WTC11 (cell line): ENCODE data around the gene XRN1. TPM values are rescaled to one million over a fixed set of nuclear protein-coding genes. Genes with fewer than 3 reads are reported as not detected.
"Not testable (repeated sequence)": the region's sequence is repeated elsewhere in the genome, so short reads cannot be mapped to it uniquely, and the experiment has no call there.

ENCODE experiments used
- ATAC-seq: fragments of 200-7000 bp; cut with Tn5 transposase; 2 replicates; pipeline ENCODE4 v1.10.0; 2021; ENCODE audit warnings: mild to moderate bottlenecking, moderate library complexity
- CTCF ChIA-PET: fragments of 300-600 bp; sonication (Branson Sonifier 250); formaldehyde crosslinking; loops from one replicate; lab custom pipeline; 2021; ENCODE audit warnings: antibody characterized with exemption; lab: Charles Lee
- POLR2A ChIA-PET: fragments of 350-600 bp; sonication (Branson Sonifier 250); formaldehyde crosslinking; loops from one replicate; lab custom pipeline; 2021; ENCODE audit warnings: antibody characterized with exemption; lab: Charles Lee
- DNase-seq: peaks from one replicate; pipeline ENCODE4 v3.0.0; 2021; ENCODE audit warnings: low spot score
- H3K27ac Mint-ChIP-seq: 2 replicates; pipeline ENCODE4 v1.8.0; 2021; ENCODE audit warnings: mixed read lengths
- H3K27me3 Mint-ChIP-seq: 2 replicates; pipeline ENCODE4 v1.8.0; 2021; ENCODE audit warnings: low read depth, mild to moderate bottlenecking, moderate library complexity, mixed read lengths
- H3K36me3 Mint-ChIP-seq: 2 replicates; pipeline ENCODE4 v1.8.0; 2021; ENCODE audit warnings: mixed read lengths
- H3K4me1 Mint-ChIP-seq: 2 replicates; pipeline ENCODE4 v1.8.0; 2022; ENCODE audit warnings: mixed read lengths
- H3K4me3 Mint-ChIP-seq: 2 replicates; pipeline ENCODE4 v1.8.0; 2021; ENCODE audit warnings: mild to moderate bottlenecking, moderate library complexity, mixed read lengths
- H3K9me3 Mint-ChIP-seq: 2 replicates; pipeline ENCODE4 v1.8.0; 2021; ENCODE audit warnings: mixed read lengths
- ESRRA ChIP-seq: sonication (generic); formaldehyde crosslinking; IDR thresholded peaks from 2 replicates; pipeline ENCODE4 v1.8.1; 2022; ENCODE audit warnings: mild to moderate bottlenecking, missing genetic modification reagents, borderline replicate concordance
- GABPB1 ChIP-seq: sonication (generic); formaldehyde crosslinking; IDR thresholded peaks from 2 replicates; pipeline ENCODE4 v1.8.1; 2023; ENCODE audit warnings: mild to moderate bottlenecking, missing genetic modification reagents
- GRHL2 ChIP-seq: fragments of 250-450 bp; sonication (Bioruptor Pico); IDR thresholded peaks from 2 replicates; pipeline ENCODE4 v1.8.0; 2022; ENCODE audit warnings: mild to moderate bottlenecking, moderate library complexity; ENCODE audit not compliant: insufficient replicate concordance, severe bottlenecking
- HMGA2 ChIP-seq: fragments of 250-450 bp; sonication (Bioruptor Pico); IDR thresholded peaks from 2 replicates; pipeline ENCODE4 v1.4.0; 2021; ENCODE audit warnings: mild to moderate bottlenecking, moderate library complexity
- JAZF1 ChIP-seq: fragments of 250-450 bp; sonication (Bioruptor Pico); IDR thresholded peaks from 2 replicates; pipeline ENCODE4 v1.9.0; 2021; ENCODE audit warnings: moderate library complexity, mild to moderate bottlenecking, inconsistent platforms
- MYBL2 ChIP-seq: sonication (generic); formaldehyde crosslinking; IDR thresholded peaks from 2 replicates; pipeline ENCODE4 v1.8.1; 2023; ENCODE audit warnings: mild to moderate bottlenecking, moderate library complexity, missing genetic modification reagents
- NFYB ChIP-seq: sonication (generic); formaldehyde crosslinking; conservative IDR thresholded peaks from 2 replicates; pipeline ENCODE4 v1.8.0; 2022; ENCODE audit warnings: low read depth, missing genetic modification reagents
- TP53 ChIP-seq: sonication (generic); formaldehyde crosslinking; IDR thresholded peaks from 2 replicates; pipeline ENCODE4 v1.8.1; 2023; ENCODE audit warnings: mild to moderate bottlenecking, missing genetic modification reagents
- ZNF232 ChIP-seq: sonication (generic); formaldehyde crosslinking; IDR thresholded peaks from 2 replicates; pipeline ENCODE4 v1.8.0; 2022; ENCODE audit warnings: mild to moderate bottlenecking, missing genetic modification reagents
- total RNA-seq: library from RNA; stranded (reverse); gene quantifications from 3 replicates; pipeline ENCODE4 v1.2.3, GENCODE V29; 2021
- TF ChIP-seq, protein P1 (sequence below): sonication (generic); formaldehyde crosslinking; IDR thresholded peaks from 2 replicates; pipeline ENCODE4 v1.8.0; 2022; ENCODE audit warnings: mild to moderate bottlenecking, missing genetic modification reagents
- TF ChIP-seq, protein P2 (sequence below): sonication (generic); formaldehyde crosslinking; IDR thresholded peaks from 2 replicates; pipeline ENCODE4 v1.8.1; 2023; ENCODE audit warnings: mild to moderate bottlenecking, missing genetic modification reagents, moderate library complexity
- TF ChIP-seq, protein P3 (sequence below): sonication (generic); formaldehyde crosslinking; IDR thresholded peaks from 2 replicates; pipeline ENCODE4 v1.8.0; 2022; ENCODE audit warnings: mild to moderate bottlenecking, missing genetic modification reagents
- TF ChIP-seq, protein P4 (sequence below): sonication (generic); formaldehyde crosslinking; IDR thresholded peaks from 2 replicates; pipeline ENCODE4 v1.8.1; 2023; ENCODE audit warnings: mild to moderate bottlenecking, missing genetic modification reagents
- TF ChIP-seq, protein P5 (sequence below): sonication (generic); formaldehyde crosslinking; IDR thresholded peaks from 2 replicates; pipeline ENCODE4 v1.8.0; 2022; ENCODE audit warnings: mild to moderate bottlenecking, missing genetic modification reagents
- TF ChIP-seq, protein P6 (sequence below): fragments of 250-450 bp; sonication (Bioruptor Pico); conservative IDR thresholded peaks from 2 replicates; pipeline ENCODE4 v1.9.0; 2021; ENCODE audit warnings: mild to moderate bottlenecking

XRN1 gene
- total RNA-seq, 1 experiment from 2014 or later, result 19.2 TPM

DNA sequence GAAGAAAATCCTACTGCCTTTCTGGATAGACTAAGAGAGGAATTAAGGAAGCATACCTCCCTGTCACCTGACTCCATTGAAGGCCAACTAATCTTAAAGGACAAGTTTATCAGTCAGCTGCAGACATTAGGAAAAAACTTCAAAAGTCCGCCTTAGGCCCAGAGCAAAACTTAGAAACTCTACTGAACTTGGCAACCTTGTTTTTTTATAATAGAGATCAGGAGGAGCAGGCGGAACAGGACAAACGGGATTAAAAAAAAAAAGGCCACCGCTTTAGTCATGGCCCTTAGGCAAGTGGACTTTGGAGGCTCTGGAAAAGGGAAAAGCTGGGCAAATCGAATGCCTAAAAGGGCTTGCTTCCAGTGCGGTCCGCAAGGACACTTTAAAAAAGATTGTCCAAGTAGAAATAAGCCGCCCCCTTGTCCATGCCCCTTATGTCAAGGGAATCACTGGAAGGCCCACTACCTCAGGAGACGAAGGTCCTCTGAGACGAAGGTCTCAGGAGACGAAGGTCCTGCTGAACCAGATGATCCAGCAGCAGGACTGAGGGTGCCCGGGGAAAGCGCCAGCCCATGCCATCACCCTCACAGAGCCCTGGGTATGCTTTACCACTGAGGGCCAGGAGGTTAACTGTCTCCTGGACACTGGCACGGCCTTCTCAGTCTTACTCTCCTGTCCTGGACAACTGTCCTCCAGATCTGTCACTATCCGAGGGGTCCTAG lies 8.2 kb downstream of the XRN1 start:
- H3K27ac Mint-ChIP-seq, H3K4me1 Mint-ChIP-seq, ATAC-seq, H3K27me3 Mint-ChIP-seq, POLR2A ChIA-PET, H3K9me3 Mint-ChIP-seq, CTCF ChIA-PET, DNase-seq, H3K4me3 Mint-ChIP-seq: not testable (repeated sequence)
- H3K36me3 Mint-ChIP-seq, result peaks cover 13% of the 10 kb centered on the region; the same call in 1 of the 2 replicates

DNA sequence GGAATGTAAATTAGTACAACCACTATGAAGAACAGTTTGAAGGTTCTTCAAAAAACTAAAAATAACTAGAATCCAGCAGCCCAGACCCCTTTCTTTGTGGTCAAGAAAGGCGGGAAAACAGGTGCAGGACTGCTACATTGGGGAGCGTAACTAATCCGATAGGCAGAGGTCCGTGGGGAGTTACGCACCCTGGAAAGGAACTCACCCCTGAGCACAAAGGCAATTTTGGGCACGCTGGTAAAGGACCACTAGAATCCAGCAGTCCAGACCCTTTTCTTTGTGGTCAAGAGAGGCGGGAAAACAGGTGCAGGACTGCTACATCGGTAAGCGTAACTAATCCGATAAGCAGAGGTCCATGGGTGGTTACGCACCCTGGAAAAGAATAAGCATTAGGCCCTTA lies 9.7 kb downstream of the XRN1 start:
- POLR2A ChIA-PET, H3K36me3 Mint-ChIP-seq, H3K9me3 Mint-ChIP-seq, DNase-seq, H3K27ac Mint-ChIP-seq, H3K4me1 Mint-ChIP-seq, H3K27me3 Mint-ChIP-seq, CTCF ChIA-PET, H3K4me3 Mint-ChIP-seq, ATAC-seq: not testable (repeated sequence)

DNA sequence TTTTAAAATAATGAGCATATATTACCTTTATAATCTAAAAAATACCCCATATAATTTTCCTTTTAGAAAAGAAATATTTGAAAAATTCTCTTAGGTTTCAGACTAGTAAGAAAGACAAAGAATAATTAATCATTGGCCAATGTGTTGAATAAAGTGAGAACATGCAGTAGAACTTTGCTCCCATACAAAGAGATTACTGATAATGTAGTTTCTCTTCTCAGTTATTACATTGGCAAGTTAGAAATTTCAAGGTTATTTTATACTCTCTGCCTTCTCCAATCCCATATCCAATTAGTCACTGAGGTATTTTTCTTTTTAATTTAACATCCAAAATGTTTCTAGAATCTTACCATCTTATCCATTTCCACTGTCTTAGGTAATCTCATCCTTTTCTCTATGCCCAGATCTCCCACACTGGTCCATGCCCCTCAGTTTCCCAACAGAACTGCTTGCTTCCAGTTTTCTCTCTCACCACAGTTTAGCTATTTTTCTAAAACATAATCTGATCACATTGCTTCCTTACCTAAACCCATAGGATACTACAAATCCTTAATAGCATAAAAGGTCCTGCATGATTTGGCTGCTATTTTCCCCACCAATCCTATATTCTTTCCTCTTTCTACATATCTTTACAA lies 10.8 kb downstream of the XRN1 start:
- H3K4me1 Mint-ChIP-seq, result no peaks in the 10 kb centered on the region
- ChIA-PET CTCF (no interaction called here), POLR2A (no interaction called here)
- ATAC-seq (no peak), DNase-seq (no peak)
- no peak overlapping the region for H3K27ac Mint-ChIP-seq
- H3K36me3 Mint-ChIP-seq, result peaks cover 5% of the 10 kb centered on the region; the same call in 1 of the 2 replicates
- no peaks in the 10 kb centered on the region for H3K27me3 Mint-ChIP-seq
- H3K9me3 Mint-ChIP-seq, result no peaks in the 10 kb centered on the region
- TF ChIP-seq, protein P1, sequence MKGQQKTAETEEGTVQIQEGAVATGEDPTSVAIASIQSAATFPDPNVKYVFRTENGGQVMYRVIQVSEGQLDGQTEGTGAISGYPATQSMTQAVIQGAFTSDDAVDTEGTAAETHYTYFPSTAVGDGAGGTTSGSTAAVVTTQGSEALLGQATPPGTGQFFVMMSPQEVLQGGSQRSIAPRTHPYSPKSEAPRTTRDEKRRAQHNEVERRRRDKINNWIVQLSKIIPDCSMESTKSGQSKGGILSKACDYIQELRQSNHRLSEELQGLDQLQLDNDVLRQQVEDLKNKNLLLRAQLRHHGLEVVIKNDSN (CRISPR knock-in tag), result no peak
- TF ChIP-seq, protein P2, sequence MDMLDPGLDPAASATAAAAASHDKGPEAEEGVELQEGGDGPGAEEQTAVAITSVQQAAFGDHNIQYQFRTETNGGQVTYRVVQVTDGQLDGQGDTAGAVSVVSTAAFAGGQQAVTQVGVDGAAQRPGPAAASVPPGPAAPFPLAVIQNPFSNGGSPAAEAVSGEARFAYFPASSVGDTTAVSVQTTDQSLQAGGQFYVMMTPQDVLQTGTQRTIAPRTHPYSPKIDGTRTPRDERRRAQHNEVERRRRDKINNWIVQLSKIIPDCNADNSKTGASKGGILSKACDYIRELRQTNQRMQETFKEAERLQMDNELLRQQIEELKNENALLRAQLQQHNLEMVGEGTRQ, result no peak
- TF ChIP-seq, protein P3, sequence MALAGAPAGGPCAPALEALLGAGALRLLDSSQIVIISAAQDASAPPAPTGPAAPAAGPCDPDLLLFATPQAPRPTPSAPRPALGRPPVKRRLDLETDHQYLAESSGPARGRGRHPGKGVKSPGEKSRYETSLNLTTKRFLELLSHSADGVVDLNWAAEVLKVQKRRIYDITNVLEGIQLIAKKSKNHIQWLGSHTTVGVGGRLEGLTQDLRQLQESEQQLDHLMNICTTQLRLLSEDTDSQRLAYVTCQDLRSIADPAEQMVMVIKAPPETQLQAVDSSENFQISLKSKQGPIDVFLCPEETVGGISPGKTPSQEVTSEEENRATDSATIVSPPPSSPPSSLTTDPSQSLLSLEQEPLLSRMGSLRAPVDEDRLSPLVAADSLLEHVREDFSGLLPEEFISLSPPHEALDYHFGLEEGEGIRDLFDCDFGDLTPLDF (CRISPR knock-in tag), result no peak
- TF ChIP-seq, protein P4, sequence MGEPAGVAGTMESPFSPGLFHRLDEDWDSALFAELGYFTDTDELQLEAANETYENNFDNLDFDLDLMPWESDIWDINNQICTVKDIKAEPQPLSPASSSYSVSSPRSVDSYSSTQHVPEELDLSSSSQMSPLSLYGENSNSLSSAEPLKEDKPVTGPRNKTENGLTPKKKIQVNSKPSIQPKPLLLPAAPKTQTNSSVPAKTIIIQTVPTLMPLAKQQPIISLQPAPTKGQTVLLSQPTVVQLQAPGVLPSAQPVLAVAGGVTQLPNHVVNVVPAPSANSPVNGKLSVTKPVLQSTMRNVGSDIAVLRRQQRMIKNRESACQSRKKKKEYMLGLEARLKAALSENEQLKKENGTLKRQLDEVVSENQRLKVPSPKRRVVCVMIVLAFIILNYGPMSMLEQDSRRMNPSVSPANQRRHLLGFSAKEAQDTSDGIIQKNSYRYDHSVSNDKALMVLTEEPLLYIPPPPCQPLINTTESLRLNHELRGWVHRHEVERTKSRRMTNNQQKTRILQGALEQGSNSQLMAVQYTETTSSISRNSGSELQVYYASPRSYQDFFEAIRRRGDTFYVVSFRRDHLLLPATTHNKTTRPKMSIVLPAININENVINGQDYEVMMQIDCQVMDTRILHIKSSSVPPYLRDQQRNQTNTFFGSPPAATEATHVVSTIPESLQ (CRISPR knock-in tag), result no peak
- TF ChIP-seq ZNF232, result no peak
- H3K4me3 Mint-ChIP-seq, result no peak overlapping the region

DNA sequence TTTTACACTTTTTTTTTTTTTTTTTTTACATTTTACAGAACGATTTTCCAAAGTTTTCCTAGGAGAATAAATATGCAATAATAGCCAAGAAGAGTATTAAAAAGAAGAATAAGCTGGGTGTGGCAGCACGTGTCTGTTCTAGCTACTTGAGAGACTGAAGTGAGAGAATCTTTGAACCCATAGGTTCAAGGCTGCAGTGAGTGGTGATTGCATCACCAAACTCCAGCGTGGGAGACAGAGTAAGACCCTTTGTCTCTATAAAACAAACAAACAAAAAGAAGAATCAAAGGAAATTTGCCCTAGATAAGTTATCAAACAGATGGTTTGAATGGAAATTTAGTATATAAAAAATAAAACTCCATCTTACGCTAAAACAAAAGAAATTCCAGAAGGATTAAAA lies 13.3 kb downstream of the XRN1 start:
- H3K4me1 Mint-ChIP-seq, result no peaks in the 10 kb centered on the region
- no peak overlapping the region for H3K4me3 Mint-ChIP-seq
- CTCF ChIA-PET, result interaction anchor here (0.7 kb wide), 1 partner anchor 77 kb away, joined by 6 read pairs; no protein-coding TSS in a partner anchor
- no peaks in the 10 kb centered on the region for H3K9me3 Mint-ChIP-seq
- H3K36me3 Mint-ChIP-seq, result peaks cover 20% of the 10 kb centered on the region
- POLR2A ChIA-PET, result interaction anchor here (0.7 kb wide), 1 partner anchor 1328 kb away, joined by 5 read pairs; no protein-coding TSS in a partner anchor
- H3K27ac Mint-ChIP-seq, result no peak overlapping the region
- ATAC-seq, result no peak
- TF ChIP-seq HMGA2 (no peak), GABPB1 (peak; percentile 39; the same call in 1 of the 2 replicates)
- DNase-seq, result no peak
- H3K27me3 Mint-ChIP-seq, result no peaks in the 10 kb centered on the region

DNA sequence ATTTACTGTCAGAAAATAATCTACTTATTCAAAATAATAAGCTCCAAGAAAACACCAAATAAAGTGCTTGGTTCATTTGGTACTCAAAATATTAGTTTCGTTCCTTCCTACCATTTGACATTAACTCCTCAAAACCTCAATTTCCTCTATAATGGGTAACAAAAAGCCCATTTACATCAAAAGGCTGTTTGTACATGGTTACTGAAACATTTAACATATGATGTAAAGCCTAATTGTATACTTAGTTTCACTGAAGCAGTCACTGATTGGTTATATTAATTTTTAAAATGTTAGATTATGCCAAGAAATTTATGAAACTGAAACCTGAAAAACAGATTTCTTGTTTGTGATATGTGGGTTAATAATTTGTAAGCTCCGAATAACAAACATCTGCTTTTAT lies 14.7 kb downstream of the XRN1 start:
- ChIA-PET CTCF (no interaction called here), POLR2A (no interaction called here)
- Mint-ChIP-seq H3K4me1 (no peaks in the 10 kb centered on the region), H3K36me3 (peaks cover 29% of the 10 kb centered on the region), H3K27me3 (no peaks in the 10 kb centered on the region), H3K27ac (no peak overlapping the region), H3K9me3 (peaks cover 4% of the 10 kb centered on the region; the same call in 1 of the 2 replicates), H3K4me3 (no peak overlapping the region)
- DNase-seq (no peak), ATAC-seq (no peak)
- TF ChIP-seq, protein P5, sequence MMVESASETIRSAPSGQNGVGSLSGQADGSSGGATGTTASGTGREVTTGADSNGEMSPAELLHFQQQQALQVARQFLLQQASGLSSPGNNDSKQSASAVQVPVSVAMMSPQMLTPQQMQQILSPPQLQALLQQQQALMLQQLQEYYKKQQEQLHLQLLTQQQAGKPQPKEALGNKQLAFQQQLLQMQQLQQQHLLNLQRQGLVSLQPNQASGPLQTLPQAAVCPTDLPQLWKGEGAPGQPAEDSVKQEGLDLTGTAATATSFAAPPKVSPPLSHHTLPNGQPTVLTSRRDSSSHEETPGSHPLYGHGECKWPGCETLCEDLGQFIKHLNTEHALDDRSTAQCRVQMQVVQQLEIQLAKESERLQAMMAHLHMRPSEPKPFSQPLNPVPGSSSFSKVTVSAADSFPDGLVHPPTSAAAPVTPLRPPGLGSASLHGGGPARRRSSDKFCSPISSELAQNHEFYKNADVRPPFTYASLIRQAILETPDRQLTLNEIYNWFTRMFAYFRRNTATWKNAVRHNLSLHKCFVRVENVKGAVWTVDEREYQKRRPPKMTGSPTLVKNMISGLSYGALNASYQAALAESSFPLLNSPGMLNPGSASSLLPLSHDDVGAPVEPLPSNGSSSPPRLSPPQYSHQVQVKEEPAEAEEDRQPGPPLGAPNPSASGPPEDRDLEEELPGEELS (CRISPR knock-in tag), result no peak
- TF ChIP-seq ESRRA (CRISPR knock-in tag) (no peak), NFYB (no peak), MYBL2 (no peak), TP53 (no peak), JAZF1 (CRISPR knock-in tag) (no peak), GRHL2 (CRISPR knock-in tag) (no peak)
- TF ChIP-seq, protein P6, sequence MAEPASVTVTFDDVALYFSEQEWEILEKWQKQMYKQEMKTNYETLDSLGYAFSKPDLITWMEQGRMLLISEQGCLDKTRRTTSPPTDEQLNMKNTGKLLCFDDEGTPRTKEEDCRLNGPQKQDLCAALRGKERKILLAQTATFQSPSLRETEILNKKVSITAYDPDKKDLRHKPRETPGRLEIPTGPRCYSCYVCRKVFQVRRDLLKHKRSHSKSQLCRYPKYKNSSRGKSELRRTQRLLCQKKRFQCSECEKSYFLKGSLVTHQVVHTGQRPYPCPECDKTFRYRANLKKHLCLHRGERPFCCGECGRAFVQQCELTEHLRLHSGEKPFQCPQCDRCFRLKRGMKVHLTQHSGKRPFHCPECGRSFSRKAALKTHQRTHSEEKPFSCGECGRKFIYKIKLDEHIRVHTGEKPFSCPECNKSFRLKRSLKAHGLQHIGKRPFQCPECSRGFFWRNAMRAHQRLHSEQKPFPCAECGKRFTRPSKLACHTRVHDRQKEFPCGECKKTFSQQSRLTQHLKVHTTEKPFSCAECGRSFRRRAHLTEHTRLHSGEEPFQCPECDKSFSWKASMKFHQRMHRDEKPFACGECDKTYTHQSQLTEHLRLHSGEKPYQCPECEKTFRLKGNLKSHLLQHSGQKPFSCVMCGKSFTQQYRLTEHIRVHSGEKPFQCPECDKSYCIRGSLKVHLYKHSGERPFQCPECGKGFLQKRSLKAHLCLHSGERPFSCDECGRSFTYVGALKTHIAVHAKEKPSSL (CRISPR knock-in tag), result no peak
